NCI-H774 (cell line): ENCODE data around the gene ERBB4.

Experiments used
- DNase-seq: peaks from one replicate; lab custom pipeline; 2025; lab: John Stamatoyannopoulos, UW

ERBB4 gene

GRCh38 chr2:211903961-211904360, 634.6 kb downstream of the ERBB4 start:
- DNase-seq = no peak

- no peak for DNase-seq
Observed at GRCh38 chr2:211901226-211901846, 637.3 kb downstream of the ERBB4 start.

GRCh38 chr2:211900518-211900917, 638.1 kb downstream of the ERBB4 start:
- DNase-seq = no peak

- DNase-seq = no peak
Observed at GRCh38 chr2:211900000-211900399, 638.6 kb downstream of the ERBB4 start.

GRCh38 chr2:211898702-211899101, 639.9 kb downstream of the ERBB4 start:
- DNase-seq = no peak

- no peak for DNase-seq
Observed at GRCh38 chr2:211881449-211881848, 657.2 kb downstream of the ERBB4 start.

- no peak for DNase-seq
Observed at GRCh38 chr2:211879323-211879722, 659.3 kb downstream of the ERBB4 start.

GRCh38 chr2:211877061-211877460, 661.5 kb downstream of the ERBB4 start:
- no peak for DNase-seq

- DNase-seq = no peak
Observed at GRCh38 chr2:211875488-211875887, 663.1 kb downstream of the ERBB4 start.

- no peak for DNase-seq
Observed at GRCh38 chr2:211868996-211869533, 669.5 kb downstream of the ERBB4 start.

GRCh38 chr2:211867845-211868451, 670.7 kb downstream of the ERBB4 start:
- DNase-seq = no peak

GRCh38 chr2:211864328-211864727, 674.3 kb downstream of the ERBB4 start:
- no peak for DNase-seq

GRCh38 chr2:211860224-211860623, 678.4 kb downstream of the ERBB4 start:
- DNase-seq = peak; percentile 51

- DNase-seq = no peak
Observed at GRCh38 chr2:211854832-211855231, 683.8 kb downstream of the ERBB4 start.

GRCh38 chr2:211846714-211847113, 691.9 kb downstream of the ERBB4 start:
- no peak for DNase-seq

- DNase-seq = no peak
Observed at GRCh38 chr2:211846036-211846400, 692.6 kb downstream of the ERBB4 start.

- DNase-seq = no peak
Observed at GRCh38 chr2:211845338-211846035, 693.1 kb downstream of the ERBB4 start.

GRCh38 chr2:211837706-211838105, 700.9 kb downstream of the ERBB4 start:
- no peak for DNase-seq

- DNase-seq = no peak
Observed at GRCh38 chr2:211837206-211837605, 701.4 kb downstream of the ERBB4 start.

- peak; percentile 72 for DNase-seq
Observed at GRCh38 chr2:211836409-211836808, 702.2 kb downstream of the ERBB4 start.

GRCh38 chr2:211835695-211836094, 702.9 kb downstream of the ERBB4 start:
- DNase-seq = no peak

GRCh38 chr2:211833582-211834279, 704.9 kb downstream of the ERBB4 start:
- no peak for DNase-seq

- no peak for DNase-seq
Observed at GRCh38 chr2:211829725-211830124, 708.9 kb downstream of the ERBB4 start.
